ENCODE results near the gene OR4K15. TPM values are rescaled to one million over a fixed set of nuclear protein-coding genes. Genes with fewer than 3 reads are reported as not detected.
A peak's percentile ranks its signal among the peaks of the same experiment; 100 is the strongest.

The OR4K15 gene
- total and polyA plus RNA-seq, 2 of the 13 experiments (the other 11 are each of a cell fraction or from before 2014, with no cell fraction given) = not detected

- no peak for TF ChIP-seq HCFC1 (IDR thresholded peaks at IDR 0.05; ENCODE audit: low read depth, low read length)
These were observed 33.7 kb upstream of the OR4K15 start (continued) for GRCh38 chr14:19941668-19942067.

- peak overlapping the region; percentile 20 to 56 (median 44); a peak in 4 of 6 replicates for H3K4me3 ChIP-seq (replicated peaks in 1 of 3; ENCODE audit: insufficient read depth in 1 of 3, low read depth in 2 of 3, low read length in 3 of 3)
- H3K9me3 ChIP-seq (ENCODE audit: low read length) = no peaks in the 10 kb centered on the region
- CTCF ChIA-PET (ENCODE audit: low intra/inter-chr PET ratio, low total read pairs) = no interaction called here
- H3K27ac ChIP-seq (ENCODE audit: extremely low read length, insufficient read depth, low read length) = no peak overlapping the region
- no peaks in the 10 kb centered on the region for H3K27me3 ChIP-seq (ENCODE audit: control insufficient read depth in 1 of 2, insufficient read depth in 2 of 2, low read length in 2 of 2)
- no peaks in the 10 kb centered on the region for H3K79me2 ChIP-seq (ENCODE audit: insufficient read depth, low read length)
- H3K4me2 ChIP-seq (ENCODE audit: low read depth, low read length) = peak overlapping the region; percentile 61
- H3K36me3 ChIP-seq (replicated peaks in 1 of 2; ENCODE audit: control insufficient read depth in 1 of 2, insufficient read depth in 2 of 2, low read length in 2 of 2) = no peaks in the 10 kb centered on the region
- H4K20me1 ChIP-seq (ENCODE audit: insufficient read depth, low read length) = no peaks in the 10 kb centered on the region
- intact Hi-C loops (cut with micrococcal nuclease; ENCODE audit: unreplicated experiment) = no loop called here
- no peaks in the 10 kb centered on the region for H3K4me1 ChIP-seq (ENCODE audit: insufficient read depth, low read length)
- WGBS (ENCODE audit: low lambda C conversion rate) = 12% methylated on average over 3 of the region's 3 CpGs
- FAIRE-seq (peak; percentile 81), ATAC-seq (peak; percentile 77), DNase-seq (ENCODE audit: low spot score) (no peak)
- H3K9ac ChIP-seq (ENCODE audit: insufficient read depth, low read depth, low read length) = no peak overlapping the region
- in situ Hi-C loops (cut with HindIII; ENCODE audit: extremely low pct_ligation_motif_present, low pct_unique_long_range_greater_than_20kb) = no loop called here
- peak overlapping the region; percentile 80 for H2AFZ ChIP-seq (ENCODE audit: low read length)
- no TSS peak for BruUV-seq (replicated peaks)
- POLR2A ChIA-PET = no interaction called here
- TF ChIP-seq ZNF839 (CRISPR knock-in tag; IDR thresholded peaks at IDR 0.05; ENCODE audit: borderline replicate concordance) (no peak), POLR2G (IDR thresholded peaks at IDR 0.05; ENCODE audit: low read depth, low read length) (no peak), ZNF646 (CRISPR knock-in tag; IDR thresholded peaks at IDR 0.05) (no peak), ZNF333 (CRISPR knock-in tag; IDR thresholded peaks at IDR 0.05; ENCODE audit: borderline replicate concordance) (no peak), ZC3H13 (CRISPR knock-in tag; IDR thresholded peaks at IDR 0.05) (no peak), ZNF326 (CRISPR knock-in tag; IDR thresholded peaks at IDR 0.05; ENCODE audit: borderline replicate concordance) (no peak), HDAC6 (IDR thresholded peaks at IDR 0.05; ENCODE audit: low read depth, low read length) (no peak), TBP (CRISPR knock-in tag; IDR thresholded peaks at IDR 0.05) (no peak), SOX13 (IDR thresholded peaks at IDR 0.05) (no peak), SOX13 (CRISPR knock-in tag; conservative IDR thresholded peaks at IDR 0.05 in 1 of 2, IDR thresholded peaks at IDR 0.05 in 1 of 2) (no peak), ZNF256 (CRISPR knock-in tag; conservative IDR thresholded peaks at IDR 0.05) (no peak), STAG1 (CRISPR knock-in tag; IDR thresholded peaks at IDR 0.05) (no peak), FUBP1 (CRISPR knock-in tag; IDR thresholded peaks at IDR 0.05; ENCODE audit: borderline replicate concordance) (no peak), ATM (IDR thresholded peaks at IDR 0.05; ENCODE audit: borderline replicate concordance) (no peak), NFKBIZ (CRISPR knock-in tag; IDR thresholded peaks at IDR 0.05) (no peak)
These were observed 27.8 kb upstream of the OR4K15 start for GRCh38 chr14:19947413-19948090.

Measured in HepG2 (cell line).